ENCODE data around the gene UMOD.

Gene UMOD

DNA sequence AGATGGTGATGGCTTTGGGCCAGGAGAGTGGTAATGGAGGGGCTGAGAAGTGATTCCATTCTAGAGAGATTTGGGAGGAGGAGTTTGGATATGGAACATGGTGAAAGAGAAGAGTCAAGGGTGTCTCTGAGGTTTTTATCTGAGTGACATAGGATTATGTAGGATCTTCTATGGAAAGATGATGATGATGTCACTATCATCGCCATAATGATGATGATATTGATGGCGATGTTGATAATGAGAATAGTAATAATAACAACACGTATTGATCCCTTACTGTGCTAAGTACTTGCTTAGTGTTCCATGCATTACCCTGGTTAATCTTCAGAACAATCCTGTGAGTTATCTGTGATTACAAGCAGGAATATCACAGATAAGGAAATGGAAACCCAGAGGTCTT, 35.5 kb upstream of the UMOD start:
- no peak overlapping the region for H3K4me3 ChIP-seq (ENCODE audit: low read depth in 1 of 2, low read length in 2 of 2)
- no peak overlapping the region for H3K27ac ChIP-seq (ENCODE audit: low read depth, low read length)
- H3K27me3 ChIP-seq (ENCODE audit: control insufficient read depth in 1 of 2, insufficient read depth in 2 of 2, low read length in 2 of 2): no peaks in the 10 kb centered on the region
- H3K9me3 ChIP-seq (ENCODE audit: low read length): no peaks in the 10 kb centered on the region
- no peak overlapping the region for H3K9ac ChIP-seq (ENCODE audit: low read length)
- H3K4me1 ChIP-seq (ENCODE audit: insufficient read depth, low read length): no peaks in the 10 kb centered on the region
- H3K36me3 ChIP-seq (ENCODE audit: insufficient read depth, low read length): no peaks in the 10 kb centered on the region

DNA sequence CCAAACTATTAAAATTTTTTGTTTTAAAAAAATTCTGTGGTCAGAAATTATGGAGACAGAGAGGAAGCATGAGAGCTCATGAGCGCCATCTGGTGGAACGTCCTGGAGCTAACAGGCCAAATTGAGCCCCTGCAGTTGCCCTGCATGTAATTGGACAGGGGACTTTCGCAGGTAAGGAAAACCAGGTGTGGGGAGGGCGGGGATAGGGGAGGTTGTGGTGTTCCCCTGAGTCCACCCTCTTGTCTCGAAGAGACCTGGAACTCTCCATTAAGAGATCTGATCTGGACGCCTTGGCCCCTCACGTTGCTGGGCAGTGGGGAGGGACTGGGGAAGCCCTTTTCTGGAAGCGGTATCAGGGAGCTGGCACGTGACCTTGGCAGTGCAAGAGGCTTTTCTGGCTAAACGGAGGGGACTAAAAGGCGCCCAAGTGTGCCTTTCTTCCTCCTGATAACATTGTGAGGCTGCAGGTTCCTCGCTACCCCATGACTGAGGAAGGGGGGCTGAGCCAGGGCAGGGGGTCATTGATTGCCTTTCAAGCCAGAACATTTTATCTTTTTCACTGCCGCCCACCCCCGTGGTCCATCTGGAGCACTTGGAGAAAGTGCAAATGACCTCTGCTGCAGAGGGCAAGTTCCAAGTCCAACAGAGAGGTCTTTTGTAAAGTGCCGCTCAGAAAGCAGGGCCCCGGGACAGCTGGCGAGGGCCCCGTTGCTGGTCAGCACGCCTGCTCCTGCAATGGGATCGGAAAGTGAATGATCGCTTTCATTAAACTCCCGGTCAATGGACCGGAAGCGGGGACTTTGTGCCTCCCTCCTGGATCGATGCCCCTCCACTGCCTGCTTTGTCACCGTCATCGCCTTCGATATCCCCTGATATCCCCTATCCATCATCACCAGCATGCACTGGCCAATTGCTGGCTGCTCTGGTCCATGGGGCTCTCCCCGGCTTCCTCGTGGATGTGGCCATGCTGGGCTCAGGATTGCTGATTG, 33.6 kb upstream of the UMOD start:
- no peaks in the 10 kb centered on the region for H3K9me3 ChIP-seq (ENCODE audit: low read length)
- no peaks in the 10 kb centered on the region for H3K4me1 ChIP-seq (ENCODE audit: insufficient read depth, low read length)
- H3K36me3 ChIP-seq (ENCODE audit: insufficient read depth, low read length): no peaks in the 10 kb centered on the region
- no peak overlapping the region for H3K4me3 ChIP-seq (ENCODE audit: low read depth in 1 of 2, low read length in 2 of 2)
- no peaks in the 10 kb centered on the region for H3K27me3 ChIP-seq (ENCODE audit: control insufficient read depth in 1 of 2, insufficient read depth in 2 of 2, low read length in 2 of 2)
- H3K9ac ChIP-seq (ENCODE audit: low read length): no peak overlapping the region
- H3K27ac ChIP-seq (ENCODE audit: low read depth, low read length): no peak overlapping the region

DNA sequence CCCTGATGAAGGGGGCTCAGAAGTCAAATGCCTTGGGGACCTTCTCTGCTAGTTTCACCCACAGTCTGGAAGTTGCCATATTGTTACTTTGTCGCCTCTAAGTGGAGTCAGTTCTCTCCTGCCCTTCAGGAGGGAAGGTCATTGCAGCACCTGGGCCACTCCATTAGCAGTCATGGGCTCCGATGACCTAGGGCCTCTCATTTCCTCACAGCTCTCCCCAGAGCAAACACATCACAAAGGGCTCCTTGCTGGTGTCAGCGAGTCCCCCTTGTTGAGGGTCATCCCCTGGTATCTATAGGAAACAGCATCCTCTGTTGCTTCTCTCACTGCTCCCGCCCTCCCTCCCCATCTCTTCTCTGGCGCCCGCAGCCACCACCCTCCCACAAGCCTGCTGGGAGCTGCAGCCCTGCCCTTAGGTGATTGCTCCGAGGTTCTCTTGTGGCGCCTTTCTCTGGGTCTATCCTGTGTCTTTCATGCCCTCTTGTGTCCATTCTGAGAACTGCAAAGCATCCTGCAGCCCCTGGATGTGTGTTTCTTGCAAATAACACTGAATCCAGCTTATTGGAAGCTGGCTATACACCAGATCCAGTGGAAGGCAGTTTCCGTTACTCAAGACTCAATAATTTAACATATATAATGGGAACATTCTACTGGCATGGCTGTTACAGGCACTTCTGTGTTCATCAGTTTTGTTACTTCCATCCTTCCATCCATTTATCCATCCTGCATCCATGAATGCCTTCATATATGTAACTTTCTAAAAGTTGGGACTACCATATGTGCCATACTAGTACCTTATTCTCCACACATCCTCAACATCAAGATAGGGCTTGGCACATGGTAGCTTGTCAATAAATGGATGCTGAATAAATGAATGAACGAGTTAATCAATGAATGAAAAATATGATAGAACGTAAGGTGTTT, 30.9 kb upstream of the UMOD start:
- Histone ChIP-seq H3K9ac (ENCODE audit: low read length) (no peak overlapping the region), H3K4me3 (ENCODE audit: low read depth in 1 of 2, low read length in 2 of 2) (no peak overlapping the region), H3K4me1 (ENCODE audit: insufficient read depth, low read length) (no peaks in the 10 kb centered on the region), H3K27ac (ENCODE audit: low read depth, low read length) (no peak overlapping the region), H3K9me3 (ENCODE audit: low read length) (no peaks in the 10 kb centered on the region), H3K27me3 (ENCODE audit: control insufficient read depth in 1 of 2, insufficient read depth in 2 of 2, low read length in 2 of 2) (no peaks in the 10 kb centered on the region), H3K36me3 (ENCODE audit: insufficient read depth, low read length) (no peaks in the 10 kb centered on the region)

DNA sequence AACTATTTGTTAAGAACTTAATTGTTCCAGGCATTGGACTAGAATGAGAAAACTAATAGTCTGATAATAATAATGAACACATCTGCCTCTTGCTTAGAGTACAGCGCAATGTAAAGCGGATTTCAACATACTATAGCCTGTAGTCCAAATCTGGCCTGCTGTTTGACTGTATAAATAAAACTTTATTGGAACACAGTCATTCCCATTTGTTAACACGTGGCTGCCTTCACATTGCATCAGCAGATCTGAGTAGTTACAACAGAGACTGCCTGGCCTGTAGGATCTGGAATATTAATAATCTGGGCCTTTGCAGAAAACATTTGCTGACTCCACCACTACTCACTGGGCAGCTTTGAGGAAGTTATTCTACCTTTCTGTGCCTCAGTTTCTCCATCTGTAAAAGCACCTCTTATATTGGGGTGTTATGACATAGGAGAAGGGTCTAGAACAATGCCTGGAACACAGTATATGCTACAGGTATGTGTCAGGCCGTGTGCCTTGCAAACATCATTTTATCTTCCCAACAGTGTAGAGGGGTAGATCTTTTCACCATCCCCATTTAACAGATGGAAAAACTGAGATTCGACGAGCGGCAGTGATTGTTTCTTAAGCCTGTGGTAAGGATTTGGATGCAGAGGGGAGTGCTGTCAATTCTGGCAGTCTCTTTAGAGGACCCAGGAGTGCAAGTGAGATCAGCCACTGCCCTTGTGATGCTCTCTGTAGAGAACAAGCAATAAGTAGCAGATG, 29.9 kb upstream of the UMOD start:
- no peaks in the 10 kb centered on the region for H3K4me1 ChIP-seq (ENCODE audit: insufficient read depth, low read length)
- no peak overlapping the region for H3K27ac ChIP-seq (ENCODE audit: low read depth, low read length)
- no peak overlapping the region for H3K9ac ChIP-seq (ENCODE audit: low read length)
- H3K9me3 ChIP-seq (ENCODE audit: low read length): no peaks in the 10 kb centered on the region
- H3K36me3 ChIP-seq (ENCODE audit: insufficient read depth, low read length): no peaks in the 10 kb centered on the region
- no peak overlapping the region for H3K4me3 ChIP-seq (ENCODE audit: low read depth in 1 of 2, low read length in 2 of 2)
- H3K27me3 ChIP-seq (ENCODE audit: control insufficient read depth in 1 of 2, insufficient read depth in 2 of 2, low read length in 2 of 2): no peaks in the 10 kb centered on the region

DNA sequence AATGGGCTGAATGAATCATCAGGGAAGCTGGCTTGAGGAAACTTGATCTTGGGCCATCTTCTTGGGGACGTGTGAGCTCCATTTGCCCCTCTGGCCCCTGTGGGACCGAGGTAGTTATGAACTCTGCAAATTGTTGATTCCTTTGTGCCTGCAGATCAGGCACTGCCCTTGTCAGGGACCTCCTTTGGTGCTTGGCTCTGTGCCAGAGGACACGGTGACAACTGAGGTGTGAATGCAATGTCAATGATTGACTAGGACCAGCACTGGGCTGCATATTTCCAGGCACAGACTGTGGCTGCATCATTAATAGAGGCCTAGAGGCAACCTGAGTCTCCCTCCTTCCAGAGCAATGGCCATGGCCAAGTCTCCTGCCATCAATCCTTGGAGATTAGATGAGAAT, 28.3 kb upstream of the UMOD start:
- Histone ChIP-seq H3K4me3 (ENCODE audit: low read depth in 1 of 2, low read length in 2 of 2) (no peak overlapping the region), H3K9ac (ENCODE audit: low read length) (no peak overlapping the region), H3K27me3 (ENCODE audit: control insufficient read depth in 1 of 2, insufficient read depth in 2 of 2, low read length in 2 of 2) (no peaks in the 10 kb centered on the region), H3K36me3 (ENCODE audit: insufficient read depth, low read length) (no peaks in the 10 kb centered on the region), H3K27ac (ENCODE audit: low read depth, low read length) (no peak overlapping the region), H3K4me1 (ENCODE audit: insufficient read depth, low read length) (no peaks in the 10 kb centered on the region), H3K9me3 (ENCODE audit: low read length) (no peaks in the 10 kb centered on the region)

DNA sequence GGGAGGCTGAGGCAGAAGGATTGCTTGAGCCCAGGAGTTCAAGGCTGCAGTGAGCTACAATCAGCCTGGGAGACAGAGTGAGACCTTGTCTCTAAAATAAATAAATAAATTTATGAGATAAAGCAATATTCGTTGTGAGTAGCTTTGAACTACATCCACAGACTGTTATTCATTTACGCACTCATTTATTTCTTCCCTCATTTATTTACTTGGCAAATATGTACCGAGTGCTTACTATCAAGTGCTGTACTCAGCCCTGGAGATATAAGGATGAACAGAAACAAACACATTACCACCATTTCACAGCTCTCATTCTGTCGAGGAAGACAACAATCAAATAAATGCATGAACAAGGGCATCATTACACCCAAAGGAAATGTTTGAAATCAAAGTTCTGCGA, 24.7 kb upstream of the UMOD start:
- H3K9me3 ChIP-seq (ENCODE audit: low read length): no peaks in the 10 kb centered on the region
- no peaks in the 10 kb centered on the region for H3K27me3 ChIP-seq (ENCODE audit: control insufficient read depth in 1 of 2, insufficient read depth in 2 of 2, low read length in 2 of 2)
- H3K27ac ChIP-seq (ENCODE audit: low read depth, low read length): no peak overlapping the region
- H3K4me3 ChIP-seq (ENCODE audit: low read depth in 1 of 2, low read length in 2 of 2): no peak overlapping the region
- H3K4me1 ChIP-seq (ENCODE audit: insufficient read depth, low read length): no peaks in the 10 kb centered on the region
- no peak overlapping the region for H3K9ac ChIP-seq (ENCODE audit: low read length)
- H3K36me3 ChIP-seq (ENCODE audit: insufficient read depth, low read length): no peaks in the 10 kb centered on the region

DNA sequence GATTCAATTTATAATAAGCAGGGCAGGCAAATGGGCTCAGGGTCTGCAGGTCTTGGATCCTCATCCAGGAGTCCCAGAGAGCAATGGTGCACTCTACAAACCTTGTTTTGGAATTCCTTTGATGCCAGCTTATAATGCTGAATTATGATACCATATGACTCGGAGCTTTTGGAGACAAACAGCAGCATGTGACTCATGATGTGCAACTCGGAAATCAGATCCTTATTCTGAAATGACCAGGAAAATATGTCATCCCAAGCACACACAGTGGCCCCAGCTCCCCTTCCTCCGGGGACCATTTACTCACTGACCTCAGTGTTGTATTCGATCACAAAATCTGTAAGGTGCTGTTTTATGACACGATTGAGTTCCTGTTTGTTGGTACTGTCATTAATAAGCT, 20.2 kb upstream of the UMOD start:
- Histone ChIP-seq H3K36me3 (ENCODE audit: insufficient read depth, low read length) (no peaks in the 10 kb centered on the region), H3K27me3 (ENCODE audit: control insufficient read depth in 1 of 2, insufficient read depth in 2 of 2, low read length in 2 of 2) (no peaks in the 10 kb centered on the region), H3K9ac (ENCODE audit: low read length) (no peak overlapping the region)

DNA sequence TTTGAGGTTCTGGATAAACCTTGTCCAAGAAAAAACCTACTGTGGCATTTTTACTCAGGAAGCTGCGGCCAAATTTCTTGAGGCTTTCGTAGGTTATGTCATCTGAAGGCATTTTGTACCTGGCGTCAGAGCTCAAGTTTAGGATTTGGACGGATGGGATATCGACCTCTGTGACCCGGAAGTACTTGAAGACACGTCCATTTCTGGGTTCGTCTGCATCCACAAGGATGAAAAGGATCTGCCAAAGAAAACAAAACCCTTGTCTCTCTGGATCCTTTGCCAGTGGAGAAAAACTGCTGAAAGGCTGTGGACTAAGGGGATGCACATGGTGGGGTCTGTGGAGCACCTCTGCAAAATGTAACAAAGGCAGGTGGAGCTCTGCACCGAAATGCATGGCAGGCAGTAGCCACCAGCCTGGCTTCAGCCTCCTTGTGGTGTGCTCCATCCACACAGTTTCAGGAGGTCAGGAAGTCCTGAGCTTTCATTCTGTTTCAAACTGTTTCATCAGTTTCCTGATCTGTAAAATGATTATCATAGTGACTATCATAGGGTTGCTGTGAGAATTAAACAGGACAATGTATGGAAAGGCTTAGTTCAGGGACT, 17.0 kb upstream of the UMOD start:
- Histone ChIP-seq H3K27me3 (ENCODE audit: control insufficient read depth in 1 of 2, insufficient read depth in 2 of 2, low read length in 2 of 2) (no peaks in the 10 kb centered on the region), H3K4me1 (ENCODE audit: insufficient read depth, low read length) (no peaks in the 10 kb centered on the region), H3K9me3 (ENCODE audit: low read length) (no peaks in the 10 kb centered on the region), H3K27ac (ENCODE audit: low read depth, low read length) (no peak overlapping the region), H3K4me3 (ENCODE audit: low read depth in 1 of 2, low read length in 2 of 2) (no peak overlapping the region), H3K36me3 (ENCODE audit: insufficient read depth, low read length) (no peaks in the 10 kb centered on the region), H3K9ac (ENCODE audit: low read length) (no peak overlapping the region)

More for the DNA sequence above, 20.2 kb upstream of the UMOD start:
- Histone ChIP-seq H3K4me1 (ENCODE audit: insufficient read depth, low read length) (no peaks in the 10 kb centered on the region), H3K4me3 (ENCODE audit: low read depth in 1 of 2, low read length in 2 of 2) (no peak overlapping the region), H3K9me3 (ENCODE audit: low read length) (no peaks in the 10 kb centered on the region), H3K27ac (ENCODE audit: low read depth, low read length) (no peak overlapping the region)

DNA sequence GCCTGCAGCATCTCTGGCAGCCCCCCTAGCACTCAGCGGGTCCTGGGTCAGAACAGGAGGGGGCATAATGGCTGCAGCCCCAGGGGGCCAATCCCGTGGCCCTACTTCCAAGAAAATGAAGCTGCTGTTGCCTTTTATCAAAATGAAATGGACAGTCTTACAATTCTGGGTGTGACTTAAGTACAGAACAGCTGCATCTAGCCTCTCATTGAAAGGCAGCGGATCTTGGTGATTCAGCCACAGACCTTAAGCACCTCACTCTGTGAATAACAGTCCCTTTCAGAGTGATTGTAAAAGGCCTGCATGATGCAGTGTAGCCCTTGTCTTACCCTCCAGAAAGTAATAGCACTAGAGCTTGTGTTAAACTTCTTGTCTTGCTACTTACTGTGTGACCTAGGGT, 11.5 kb upstream of the UMOD start:
- no peak overlapping the region for H3K27ac ChIP-seq (ENCODE audit: low read depth, low read length)
- no peak overlapping the region for H3K4me3 ChIP-seq (ENCODE audit: low read depth in 1 of 2, low read length in 2 of 2)
- no peaks in the 10 kb centered on the region for H3K27me3 ChIP-seq (ENCODE audit: control insufficient read depth in 1 of 2, insufficient read depth in 2 of 2, low read length in 2 of 2)
- H3K4me1 ChIP-seq (ENCODE audit: insufficient read depth, low read length): no peaks in the 10 kb centered on the region
- no peaks in the 10 kb centered on the region for H3K9me3 ChIP-seq (ENCODE audit: low read length)
- no peak overlapping the region for H3K9ac ChIP-seq (ENCODE audit: low read length)
- no peaks in the 10 kb centered on the region for H3K36me3 ChIP-seq (ENCODE audit: insufficient read depth, low read length)

DNA sequence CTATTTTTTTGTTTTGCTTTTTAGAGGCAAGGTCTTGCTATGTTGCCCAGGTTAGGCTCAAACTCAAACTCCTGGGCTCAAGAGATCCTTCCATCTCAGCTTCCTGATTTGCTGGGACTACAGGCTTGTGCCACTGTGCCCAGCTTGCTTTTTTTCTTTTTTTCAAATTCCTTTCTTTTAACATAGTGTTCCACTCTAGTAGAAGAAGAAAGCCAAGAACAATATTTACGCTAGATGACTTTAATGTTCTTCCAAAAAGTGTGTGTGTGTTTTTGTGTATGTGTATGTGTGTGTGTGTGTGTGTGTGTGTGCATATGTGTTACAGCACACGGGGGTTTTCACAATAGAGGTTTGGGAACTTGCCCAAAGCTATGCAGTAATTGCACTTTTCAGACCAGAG, 10.7 kb upstream of the UMOD start:
- Histone ChIP-seq H3K27ac (ENCODE audit: low read depth, low read length) (no peak overlapping the region), H3K4me3 (ENCODE audit: low read depth in 1 of 2, low read length in 2 of 2) (no peak overlapping the region), H3K9me3 (ENCODE audit: low read length) (no peaks in the 10 kb centered on the region)

DNA sequence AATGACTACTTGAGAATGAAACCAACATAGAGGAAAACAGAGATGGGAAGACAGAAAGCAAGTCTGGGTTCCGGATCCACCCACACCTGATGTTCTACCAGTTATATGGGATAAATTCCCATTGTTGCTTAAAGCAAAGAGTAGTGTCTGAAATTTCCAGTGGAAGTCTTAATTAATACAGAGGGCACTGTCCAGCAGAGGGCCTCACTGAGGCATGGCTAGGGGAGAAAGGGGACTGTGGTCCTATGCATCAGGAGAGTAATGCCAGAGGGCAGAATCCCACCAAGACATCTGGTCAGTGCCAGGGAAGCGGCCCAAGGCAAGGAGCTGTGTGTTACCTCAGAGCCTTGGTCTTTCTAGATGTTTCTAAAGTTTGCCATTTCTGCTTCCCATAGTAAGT, 7.5 kb upstream of the UMOD start:
- H3K9me3 ChIP-seq (ENCODE audit: low read length): no peaks in the 10 kb centered on the region
- no peaks in the 10 kb centered on the region for H3K4me1 ChIP-seq (ENCODE audit: insufficient read depth, low read length)
- H3K4me3 ChIP-seq (ENCODE audit: low read depth in 1 of 2, low read length in 2 of 2): no peak overlapping the region
- no peaks in the 10 kb centered on the region for H3K36me3 ChIP-seq (ENCODE audit: insufficient read depth, low read length)
- H3K27ac ChIP-seq (ENCODE audit: low read depth, low read length): no peak overlapping the region
- H3K27me3 ChIP-seq (ENCODE audit: control insufficient read depth in 1 of 2, insufficient read depth in 2 of 2, low read length in 2 of 2): no peaks in the 10 kb centered on the region
- no peak overlapping the region for H3K9ac ChIP-seq (ENCODE audit: low read length)

More for the DNA sequence above, 10.7 kb upstream of the UMOD start:
- Histone ChIP-seq H3K36me3 (ENCODE audit: insufficient read depth, low read length) (no peaks in the 10 kb centered on the region), H3K9ac (ENCODE audit: low read length) (no peak overlapping the region), H3K27me3 (ENCODE audit: control insufficient read depth in 1 of 2, insufficient read depth in 2 of 2, low read length in 2 of 2) (no peaks in the 10 kb centered on the region), H3K4me1 (ENCODE audit: insufficient read depth, low read length) (no peaks in the 10 kb centered on the region)

Measured in muscle layer of colon (tissue), 2 donors.